ENCODE measurements around the gene PKHD1. TPM values are rescaled to one million over a fixed set of nuclear protein-coding genes. Genes with fewer than 3 reads are reported as not detected.

The PKHD1 gene
- total RNA-seq, 2 donors from 2014 or later = not detected

DNA sequence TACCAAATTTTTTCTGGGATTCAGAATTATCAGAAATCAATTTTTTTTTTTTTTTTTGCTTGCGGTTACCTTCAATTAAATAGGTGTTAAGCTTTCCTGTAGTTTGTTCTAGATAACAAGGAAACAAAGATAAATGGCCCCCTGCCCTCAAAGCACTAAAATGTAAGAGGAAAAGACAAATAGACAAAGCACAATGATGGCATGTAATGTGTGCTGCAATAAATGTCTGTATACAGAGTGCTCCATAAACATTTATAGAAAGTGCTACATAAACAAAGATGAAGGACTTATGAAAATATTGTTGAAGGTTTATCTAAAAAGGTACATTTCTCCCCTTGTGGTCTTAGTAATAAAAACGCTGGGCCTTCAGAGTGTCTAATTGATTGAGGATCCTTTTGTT is 384.6 kb downstream of the PKHD1 start:
- no peaks in the 10 kb centered on the region for H3K9me3 ChIP-seq
- TF ChIP-seq, protein P1, sequence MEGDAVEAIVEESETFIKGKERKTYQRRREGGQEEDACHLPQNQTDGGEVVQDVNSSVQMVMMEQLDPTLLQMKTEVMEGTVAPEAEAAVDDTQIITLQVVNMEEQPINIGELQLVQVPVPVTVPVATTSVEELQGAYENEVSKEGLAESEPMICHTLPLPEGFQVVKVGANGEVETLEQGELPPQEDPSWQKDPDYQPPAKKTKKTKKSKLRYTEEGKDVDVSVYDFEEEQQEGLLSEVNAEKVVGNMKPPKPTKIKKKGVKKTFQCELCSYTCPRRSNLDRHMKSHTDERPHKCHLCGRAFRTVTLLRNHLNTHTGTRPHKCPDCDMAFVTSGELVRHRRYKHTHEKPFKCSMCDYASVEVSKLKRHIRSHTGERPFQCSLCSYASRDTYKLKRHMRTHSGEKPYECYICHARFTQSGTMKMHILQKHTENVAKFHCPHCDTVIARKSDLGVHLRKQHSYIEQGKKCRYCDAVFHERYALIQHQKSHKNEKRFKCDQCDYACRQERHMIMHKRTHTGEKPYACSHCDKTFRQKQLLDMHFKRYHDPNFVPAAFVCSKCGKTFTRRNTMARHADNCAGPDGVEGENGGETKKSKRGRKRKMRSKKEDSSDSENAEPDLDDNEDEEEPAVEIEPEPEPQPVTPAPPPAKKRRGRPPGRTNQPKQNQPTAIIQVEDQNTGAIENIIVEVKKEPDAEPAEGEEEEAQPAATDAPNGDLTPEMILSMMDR (IDR thresholded peaks at IDR 0.05) = no peak
- H3K27me3 ChIP-seq = no peaks in the 10 kb centered on the region
- no peak overlapping the region for H3K27ac ChIP-seq
- no peak overlapping the region for H3K4me3 ChIP-seq
- DNase-seq (ENCODE audit: low spot score) = no peak
- H3K4me1 ChIP-seq = no peaks in the 10 kb centered on the region
- no peaks in the 10 kb centered on the region for H3K36me3 ChIP-seq

DNA sequence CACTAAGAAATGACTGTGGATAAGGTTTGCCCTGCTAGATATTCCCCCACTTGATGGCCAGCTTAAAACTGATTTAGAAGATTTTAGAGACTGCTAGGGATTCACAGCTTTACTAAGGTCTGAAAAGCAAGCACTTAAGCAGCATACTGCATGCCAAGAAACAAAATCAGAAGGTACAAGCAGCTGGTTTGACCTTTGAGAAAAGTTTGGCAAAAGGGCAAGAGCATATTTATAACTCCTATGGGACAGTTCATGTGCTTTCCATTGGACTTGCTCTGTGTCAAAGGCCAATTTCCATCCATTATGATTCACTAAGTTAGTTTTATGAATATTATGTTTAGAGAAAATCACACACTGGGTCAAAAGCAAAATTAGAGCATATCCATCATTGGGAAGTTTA is 402.8 kb downstream of the PKHD1 start:
- TF ChIP-seq, protein P1 (IDR thresholded peaks at IDR 0.05) = no peak
- no peak for DNase-seq (ENCODE audit: low spot score)
- Histone ChIP-seq H3K4me1 (no peaks in the 10 kb centered on the region), H3K27me3 (no peaks in the 10 kb centered on the region), H3K27ac (no peak overlapping the region), H3K9me3 (no peaks in the 10 kb centered on the region), H3K36me3 (no peaks in the 10 kb centered on the region), H3K4me3 (no peak overlapping the region)

DNA sequence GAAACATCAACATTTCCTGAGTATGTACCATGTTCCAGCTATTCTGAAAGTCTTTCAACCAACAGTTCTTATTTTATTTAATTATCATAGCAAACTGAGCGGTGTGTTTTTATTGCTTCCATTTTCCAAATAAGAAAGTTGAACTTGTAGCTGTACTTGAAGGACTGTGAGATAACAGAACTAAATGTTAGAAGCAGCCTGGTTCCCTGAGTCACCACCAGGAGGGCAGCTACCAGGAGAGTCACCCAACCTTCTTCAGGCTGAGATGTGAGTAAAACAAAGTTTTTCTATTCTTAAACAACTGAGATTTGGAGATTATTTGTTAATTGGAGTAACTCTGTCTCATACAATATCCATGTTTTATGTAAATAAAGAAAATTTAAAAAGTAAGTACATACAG is 403.4 kb downstream of the PKHD1 start:
- Histone ChIP-seq H3K4me3 (no peak overlapping the region), H3K4me1 (no peaks in the 10 kb centered on the region), H3K36me3 (no peaks in the 10 kb centered on the region), H3K27me3 (no peaks in the 10 kb centered on the region), H3K27ac (no peak overlapping the region), H3K9me3 (no peaks in the 10 kb centered on the region)
- DNase-seq (ENCODE audit: low spot score) = no peak
- TF ChIP-seq, protein P1 (IDR thresholded peaks at IDR 0.05) = no peak

DNA sequence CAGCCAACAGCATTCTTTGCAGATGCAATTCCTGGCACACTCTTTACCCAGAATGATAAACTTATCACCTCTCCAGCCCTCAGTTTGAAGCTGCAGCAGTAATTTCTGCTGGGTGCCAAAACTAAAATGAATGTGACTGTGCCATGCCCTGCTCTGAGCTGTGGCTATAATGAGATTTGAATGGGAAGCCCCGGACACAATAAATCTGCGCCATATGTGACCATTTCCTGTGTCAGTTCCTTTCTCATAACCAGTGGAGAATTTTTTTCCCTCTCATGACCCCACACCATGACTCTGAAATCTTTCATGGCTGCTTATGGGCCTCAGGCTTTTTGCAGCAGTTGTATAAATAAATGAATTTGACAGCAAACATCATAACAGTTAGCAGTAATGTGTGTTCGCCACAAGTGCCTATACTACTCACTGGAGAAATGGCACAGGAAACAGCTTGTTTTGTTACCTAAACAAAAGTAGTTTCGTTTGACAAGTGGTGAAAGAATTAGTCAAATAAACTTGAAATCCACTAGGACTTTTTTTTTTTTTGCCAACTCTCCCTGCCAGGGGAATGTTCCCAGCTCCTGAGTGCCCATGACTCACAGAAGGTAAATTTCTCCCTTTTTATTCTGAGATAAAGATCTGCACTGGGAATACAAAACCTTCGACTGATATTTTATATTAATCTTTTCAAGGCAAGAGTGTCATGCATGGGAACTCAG is 408.4 kb downstream of the PKHD1 start:
- Histone ChIP-seq H3K9me3 (no peaks in the 10 kb centered on the region), H3K4me3 (no peak overlapping the region), H3K36me3 (no peaks in the 10 kb centered on the region), H3K27ac (peak overlapping the region; percentile 23 to 45), H3K4me1 (no peaks in the 10 kb centered on the region), H3K27me3 (no peaks in the 10 kb centered on the region)
- TF ChIP-seq, protein P1 (IDR thresholded peaks at IDR 0.05) = no peak
- DNase-seq (ENCODE audit: low spot score) = no peak

DNA sequence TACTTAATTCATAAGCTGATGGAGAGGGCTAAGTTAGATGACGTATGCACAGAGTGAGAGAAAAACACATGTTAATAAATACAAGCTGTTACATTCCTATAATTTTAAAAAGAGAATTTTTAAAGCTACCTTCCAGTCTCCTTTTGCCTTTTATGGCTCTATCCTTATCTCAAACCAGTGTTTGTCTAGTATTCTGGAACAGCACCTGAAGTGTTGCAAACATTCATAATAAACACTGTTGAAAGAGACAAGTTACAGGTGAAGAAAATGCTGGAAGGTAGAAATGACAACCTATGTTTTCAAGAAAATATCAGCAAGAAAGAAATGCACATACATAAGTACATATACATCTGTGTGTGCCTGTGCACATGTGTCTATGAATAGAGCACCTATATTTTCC is 409.1 kb downstream of the PKHD1 start:
- TF ChIP-seq, protein P1 (IDR thresholded peaks at IDR 0.05) = no peak
- Histone ChIP-seq H3K4me3 (no peak overlapping the region), H3K9me3 (no peaks in the 10 kb centered on the region), H3K4me1 (no peaks in the 10 kb centered on the region), H3K36me3 (no peaks in the 10 kb centered on the region), H3K27me3 (no peaks in the 10 kb centered on the region), H3K27ac (no peak overlapping the region)
- no peak for DNase-seq (ENCODE audit: low spot score)

DNA sequence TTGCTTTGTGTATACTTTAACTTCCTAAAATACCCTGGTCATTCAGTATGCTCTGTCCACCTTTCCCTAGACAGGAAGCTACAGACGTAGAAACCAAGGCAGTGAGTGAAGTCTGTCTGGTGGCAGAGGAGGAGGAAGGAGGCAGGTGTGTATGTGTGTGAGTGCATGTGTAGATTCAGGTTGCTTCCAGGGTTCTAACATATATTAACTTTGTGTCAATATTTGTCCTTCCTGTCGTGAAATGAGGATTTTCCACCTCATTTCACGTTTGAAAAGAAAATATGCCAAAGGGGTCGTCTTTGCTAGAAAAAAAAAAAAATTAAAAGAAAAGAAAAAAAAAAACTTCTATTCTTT is 411.5 kb downstream of the PKHD1 start:
- no peak overlapping the region for H3K4me3 ChIP-seq
- H3K27ac ChIP-seq = no peak overlapping the region
- no peak for DNase-seq (ENCODE audit: low spot score)
- no peaks in the 10 kb centered on the region for H3K9me3 ChIP-seq
- no peaks in the 10 kb centered on the region for H3K27me3 ChIP-seq
- no peaks in the 10 kb centered on the region for H3K36me3 ChIP-seq
- TF ChIP-seq, protein P1 (IDR thresholded peaks at IDR 0.05) = no peak
- no peaks in the 10 kb centered on the region for H3K4me1 ChIP-seq

Measured in right atrium auricular region (tissue), 2 donors.